Measurements from ENCODE around the gene ZIC4.

ZIC4 gene

GRCh38 chr3:147404000-147404799, 2.1 kb downstream of the ZIC4 start:
- Histone ChIP-seq H2AFZ (ENCODE audit: low read depth, low read length) (no peak overlapping the region), H3K4me2 (ENCODE audit: low read length) (no peak overlapping the region), H3K9me3 (ENCODE audit: insufficient read depth, low read length) (peaks cover 3% of the 10 kb centered on the region; the same call in 1 of the 2 replicates), H3K79me2 (ENCODE audit: low read length) (no peaks in the 10 kb centered on the region), H4K20me1 (ENCODE audit: insufficient read depth, low read length) (no peaks in the 10 kb centered on the region), H3K4me1 (ENCODE audit: low read length) (no peaks in the 10 kb centered on the region), H3K27ac (ENCODE audit: low read length) (no peak overlapping the region), H3K4me3 (ENCODE audit: low read length) (no peak overlapping the region), H3K36me3 (replicated peaks; ENCODE audit: low read depth, low read length) (no peaks in the 10 kb centered on the region), H3K9ac (ENCODE audit: low read length) (no peak overlapping the region), H3K27me3 (ENCODE audit: low read depth, low read length) (no peaks in the 10 kb centered on the region)
- TF ChIP-seq CTCF (IDR thresholded peaks at IDR 0.05; ENCODE audit: low read depth, low read length) (no peak), EZH2phosphoT487 (IDR thresholded peaks at IDR 0.05; ENCODE audit: low read depth) (no peak)

- H3K4me1 ChIP-seq (ENCODE audit: low read length) = no peaks in the 10 kb centered on the region
- H2AFZ ChIP-seq (ENCODE audit: low read depth, low read length) = no peak overlapping the region
- no peaks in the 10 kb centered on the region for H3K27me3 ChIP-seq (ENCODE audit: low read depth, low read length)
- TF ChIP-seq CTCF (IDR thresholded peaks at IDR 0.05; ENCODE audit: low read depth, low read length) (no peak), EZH2phosphoT487 (IDR thresholded peaks at IDR 0.05; ENCODE audit: low read depth) (no peak)
- H3K79me2 ChIP-seq (ENCODE audit: low read length) = no peaks in the 10 kb centered on the region
- H3K9me3 ChIP-seq (ENCODE audit: insufficient read depth, low read length) = peaks cover 3% of the 10 kb centered on the region; the same call in 1 of the 2 replicates
- H3K4me3 ChIP-seq (ENCODE audit: low read length) = no peak overlapping the region
- H3K9ac ChIP-seq (ENCODE audit: low read length) = no peak overlapping the region
- H3K36me3 ChIP-seq (replicated peaks; ENCODE audit: low read depth, low read length) = no peaks in the 10 kb centered on the region
- H4K20me1 ChIP-seq (ENCODE audit: insufficient read depth, low read length) = no peaks in the 10 kb centered on the region
- H3K27ac ChIP-seq (ENCODE audit: low read length) = no peak overlapping the region
- no peak overlapping the region for H3K4me2 ChIP-seq (ENCODE audit: low read length)
These were observed 2.8 kb downstream of the ZIC4 start for GRCh38 chr3:147403511-147403910.

GRCh38 chr3:147402159-147402558, 4.2 kb downstream of the ZIC4 start:
- H4K20me1 ChIP-seq (ENCODE audit: insufficient read depth, low read length) = no peaks in the 10 kb centered on the region
- no peak overlapping the region for H3K4me2 ChIP-seq (ENCODE audit: low read length)
- no peak overlapping the region for H3K9ac ChIP-seq (ENCODE audit: low read length)
- no peak overlapping the region for H3K4me3 ChIP-seq (ENCODE audit: low read length)
- H3K27ac ChIP-seq (ENCODE audit: low read length) = no peak overlapping the region
- H2AFZ ChIP-seq (ENCODE audit: low read depth, low read length) = no peak overlapping the region
- H3K4me1 ChIP-seq (ENCODE audit: low read length) = no peaks in the 10 kb centered on the region
- TF ChIP-seq EZH2phosphoT487 (IDR thresholded peaks at IDR 0.05; ENCODE audit: low read depth) (no peak), CTCF (IDR thresholded peaks at IDR 0.05; ENCODE audit: low read depth, low read length) (no peak)
- no peaks in the 10 kb centered on the region for H3K79me2 ChIP-seq (ENCODE audit: low read length)
- no peaks in the 10 kb centered on the region for H3K36me3 ChIP-seq (replicated peaks; ENCODE audit: low read depth, low read length)
- no peaks in the 10 kb centered on the region; the same call in 1 of the 2 replicates for H3K9me3 ChIP-seq (ENCODE audit: insufficient read depth, low read length)
- H3K27me3 ChIP-seq (ENCODE audit: low read depth, low read length) = no peaks in the 10 kb centered on the region

GRCh38 chr3:147401421-147401820, 4.9 kb downstream of the ZIC4 start:
- no peak overlapping the region for H3K9ac ChIP-seq (ENCODE audit: low read length)
- H3K4me3 ChIP-seq (ENCODE audit: low read length) = no peak overlapping the region
- TF ChIP-seq CTCF (IDR thresholded peaks at IDR 0.05; ENCODE audit: low read depth, low read length) (no peak), EZH2phosphoT487 (IDR thresholded peaks at IDR 0.05; ENCODE audit: low read depth) (no peak)
- H3K4me1 ChIP-seq (ENCODE audit: low read length) = no peaks in the 10 kb centered on the region
- no peak overlapping the region for H3K27ac ChIP-seq (ENCODE audit: low read length)
- H3K27me3 ChIP-seq (ENCODE audit: low read depth, low read length) = no peaks in the 10 kb centered on the region
- H3K79me2 ChIP-seq (ENCODE audit: low read length) = no peaks in the 10 kb centered on the region
- no peak overlapping the region for H3K4me2 ChIP-seq (ENCODE audit: low read length)
- H3K36me3 ChIP-seq (replicated peaks; ENCODE audit: low read depth, low read length) = no peaks in the 10 kb centered on the region
- H2AFZ ChIP-seq (ENCODE audit: low read depth, low read length) = no peak overlapping the region
- H4K20me1 ChIP-seq (ENCODE audit: insufficient read depth, low read length) = no peaks in the 10 kb centered on the region
- no peaks in the 10 kb centered on the region; the same call in 1 of the 2 replicates for H3K9me3 ChIP-seq (ENCODE audit: insufficient read depth, low read length)

Measured in OCI-LY3 (cell line).